ENCODE measurements around the gene SEC22C.

The SEC22C gene

DNA sequence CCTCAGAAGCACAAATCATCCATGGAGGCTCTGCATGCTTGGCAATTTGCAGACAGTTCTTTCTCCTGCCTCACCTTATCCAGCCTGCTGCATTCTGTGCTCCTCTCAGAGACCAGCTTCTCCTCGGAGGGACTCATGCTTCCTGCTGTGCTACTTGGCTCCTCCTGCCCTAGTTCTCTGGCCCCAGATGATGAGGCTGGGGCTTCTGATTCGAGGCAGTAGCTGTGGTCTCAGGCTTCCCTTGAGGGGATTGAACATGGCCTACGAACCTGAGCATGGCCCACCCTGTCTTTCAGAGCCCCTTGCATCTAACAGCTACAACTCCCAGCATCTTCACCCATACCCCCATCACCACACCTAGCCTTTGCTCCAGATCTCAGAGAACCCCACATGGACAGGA lies 72.7 kb downstream of the SEC22C start:
- no peak overlapping the region for H3K4me3 ChIP-seq (ENCODE audit: low read depth, low read length)
- TF ChIP-seq, protein P1, sequence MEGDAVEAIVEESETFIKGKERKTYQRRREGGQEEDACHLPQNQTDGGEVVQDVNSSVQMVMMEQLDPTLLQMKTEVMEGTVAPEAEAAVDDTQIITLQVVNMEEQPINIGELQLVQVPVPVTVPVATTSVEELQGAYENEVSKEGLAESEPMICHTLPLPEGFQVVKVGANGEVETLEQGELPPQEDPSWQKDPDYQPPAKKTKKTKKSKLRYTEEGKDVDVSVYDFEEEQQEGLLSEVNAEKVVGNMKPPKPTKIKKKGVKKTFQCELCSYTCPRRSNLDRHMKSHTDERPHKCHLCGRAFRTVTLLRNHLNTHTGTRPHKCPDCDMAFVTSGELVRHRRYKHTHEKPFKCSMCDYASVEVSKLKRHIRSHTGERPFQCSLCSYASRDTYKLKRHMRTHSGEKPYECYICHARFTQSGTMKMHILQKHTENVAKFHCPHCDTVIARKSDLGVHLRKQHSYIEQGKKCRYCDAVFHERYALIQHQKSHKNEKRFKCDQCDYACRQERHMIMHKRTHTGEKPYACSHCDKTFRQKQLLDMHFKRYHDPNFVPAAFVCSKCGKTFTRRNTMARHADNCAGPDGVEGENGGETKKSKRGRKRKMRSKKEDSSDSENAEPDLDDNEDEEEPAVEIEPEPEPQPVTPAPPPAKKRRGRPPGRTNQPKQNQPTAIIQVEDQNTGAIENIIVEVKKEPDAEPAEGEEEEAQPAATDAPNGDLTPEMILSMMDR (IDR thresholded peaks at IDR 0.05; ENCODE audit: insufficient read depth, low read depth, low read length, missing control alignments) = no peak
- no peak for DNase-seq (ENCODE audit: low read depth)

DNA sequence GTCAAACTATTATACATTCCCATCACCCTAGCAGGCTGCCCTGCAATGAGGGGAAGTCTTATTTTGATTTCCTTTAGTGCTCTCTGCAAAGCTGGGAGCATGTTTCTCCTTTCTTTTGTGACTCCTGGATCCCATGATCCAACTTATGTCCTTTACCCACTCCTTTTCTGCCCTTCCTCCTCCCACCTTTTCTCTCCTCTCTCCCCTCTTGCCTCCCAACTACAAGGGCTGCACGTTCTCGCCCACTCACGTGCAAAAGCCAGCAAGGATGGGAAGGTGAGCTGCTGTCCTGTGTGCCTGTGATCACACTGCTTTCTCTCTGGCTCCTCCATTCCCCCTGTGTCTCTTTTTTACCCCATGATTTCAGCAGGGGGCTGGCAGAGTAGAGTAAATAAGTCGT lies 73.2 kb downstream of the SEC22C start:
- no peak overlapping the region for H3K4me3 ChIP-seq (ENCODE audit: low read depth, low read length)
- DNase-seq (ENCODE audit: low read depth) = no peak
- TF ChIP-seq, protein P1 (IDR thresholded peaks at IDR 0.05; ENCODE audit: insufficient read depth, low read depth, low read length, missing control alignments) = no peak

DNA sequence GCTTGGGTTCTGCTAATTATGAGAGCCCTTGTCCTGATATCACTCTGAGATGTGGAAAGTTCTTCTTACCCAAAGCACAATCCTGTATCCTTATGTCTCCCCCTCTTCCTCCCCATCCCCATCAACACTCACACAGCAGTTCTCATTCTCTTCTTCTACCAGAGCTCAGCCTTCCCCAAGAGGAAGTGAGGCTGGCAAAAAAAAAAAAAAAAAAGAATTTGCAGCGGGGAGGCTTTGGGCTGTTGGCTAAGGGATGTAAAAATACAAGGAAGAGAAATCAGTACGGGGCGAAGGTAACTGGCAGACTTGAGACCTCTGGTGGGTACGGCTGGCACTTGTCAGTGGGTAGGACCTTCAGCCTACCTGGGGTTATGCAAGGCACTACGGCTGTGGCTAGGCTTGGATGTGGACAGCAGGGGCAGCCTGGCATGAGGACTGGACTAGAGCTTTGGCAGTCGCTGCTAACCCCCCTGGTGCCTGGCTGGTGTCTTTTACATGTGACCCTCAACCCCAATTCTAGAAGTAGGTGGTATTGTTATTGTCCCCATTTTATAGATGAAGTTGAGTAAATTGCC lies 73.9 kb downstream of the SEC22C start:
- TF ChIP-seq, protein P1 (IDR thresholded peaks at IDR 0.05; ENCODE audit: insufficient read depth, low read depth, low read length, missing control alignments) = no peak
- no peak overlapping the region for H3K4me3 ChIP-seq (ENCODE audit: low read depth, low read length)
- DNase-seq (ENCODE audit: low read depth) = no peak

DNA sequence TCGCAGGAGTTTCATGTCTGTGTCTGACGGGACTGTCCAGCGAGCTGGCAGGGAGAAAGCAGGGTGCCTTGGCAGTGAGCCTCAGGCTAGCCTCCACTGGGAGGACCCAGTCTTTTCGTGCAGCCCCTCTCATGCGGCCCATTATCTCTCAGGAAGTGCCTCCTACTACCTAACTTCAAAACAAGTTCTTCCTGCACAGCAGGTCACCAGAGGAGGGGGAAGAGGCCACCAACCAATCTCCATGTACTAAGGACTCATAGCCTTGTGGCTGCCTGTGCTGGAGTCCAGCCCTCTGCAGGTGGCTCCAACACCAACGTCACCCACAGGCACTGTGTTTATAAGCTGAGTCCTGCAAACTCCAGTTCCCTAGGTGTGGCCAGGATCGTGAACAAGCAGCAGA lies 74.5 kb downstream of the SEC22C start:
- DNase-seq (ENCODE audit: low read depth) = no peak
- no peak overlapping the region for H3K4me3 ChIP-seq (ENCODE audit: low read depth, low read length)
- TF ChIP-seq, protein P1 (IDR thresholded peaks at IDR 0.05; ENCODE audit: insufficient read depth, low read depth, low read length, missing control alignments) = no peak

DNA sequence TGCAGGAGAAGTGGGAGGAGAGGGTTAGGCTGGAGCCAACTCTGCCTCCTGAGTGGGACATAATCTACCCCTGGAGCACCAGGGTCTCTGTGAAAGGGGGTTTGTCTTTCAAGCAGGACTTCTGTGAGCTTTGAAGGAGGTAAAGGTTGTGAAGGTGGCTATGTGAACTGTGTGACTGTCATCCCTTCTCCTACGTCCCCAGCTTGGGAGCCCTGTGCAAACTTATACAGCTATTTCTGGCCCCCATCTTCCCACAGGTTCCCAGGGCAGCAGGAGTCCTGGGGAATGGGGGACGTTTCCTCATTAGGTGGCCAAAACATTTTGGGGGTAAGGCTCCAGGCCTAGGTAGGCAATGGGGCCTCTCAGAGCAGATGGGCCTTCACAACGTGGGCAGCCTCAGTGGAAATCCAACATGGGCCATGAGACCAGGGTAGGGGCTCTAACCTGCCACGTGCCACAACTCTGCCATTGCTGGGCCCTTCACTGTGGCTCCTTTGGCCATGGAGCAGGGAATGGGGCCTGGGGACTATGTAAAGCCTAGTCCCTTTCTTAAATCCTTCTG lies 75.8 kb downstream of the SEC22C start:
- no peak overlapping the region for H3K4me3 ChIP-seq (ENCODE audit: low read depth, low read length)
- TF ChIP-seq, protein P1 (IDR thresholded peaks at IDR 0.05; ENCODE audit: insufficient read depth, low read depth, low read length, missing control alignments) = no peak
- no peak for DNase-seq (ENCODE audit: low read depth)

DNA sequence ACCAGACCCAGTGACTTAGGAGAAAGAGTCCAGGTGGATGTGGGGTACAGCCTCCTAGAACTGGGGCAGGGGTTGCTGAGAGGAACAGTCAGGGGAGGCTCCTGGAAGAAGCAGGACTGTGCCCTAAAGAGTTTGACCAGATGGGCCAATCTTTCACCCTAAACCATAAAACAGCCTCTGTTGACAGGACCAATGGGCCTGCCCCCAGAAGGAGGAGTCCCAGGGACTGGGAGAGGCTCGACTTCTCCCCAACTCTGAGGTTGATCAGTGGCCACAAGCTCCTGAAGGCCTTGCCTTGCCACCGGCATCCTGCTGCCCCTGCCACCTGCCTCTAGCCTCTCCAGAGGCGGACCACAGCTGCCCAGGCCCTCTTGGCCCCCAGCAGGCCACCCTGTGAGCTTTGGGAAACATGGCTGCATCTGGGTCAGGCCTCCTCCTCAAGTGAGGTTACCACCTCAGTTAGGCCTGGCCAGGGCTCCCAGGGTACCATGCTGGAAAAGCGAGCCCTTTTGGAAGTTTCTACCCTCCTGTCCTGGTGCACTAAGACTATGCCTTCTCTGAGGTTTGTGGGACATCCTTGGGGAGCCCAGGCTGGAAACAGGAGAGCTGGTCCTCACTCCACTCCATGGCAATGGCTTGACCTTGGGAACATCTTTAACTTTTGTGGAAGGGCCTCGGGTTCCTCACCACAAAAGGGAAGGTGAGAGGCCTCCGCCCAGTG lies 76.5 kb downstream of the SEC22C start:
- no peak overlapping the region for H3K4me3 ChIP-seq (ENCODE audit: low read depth, low read length)
- TF ChIP-seq, protein P1 (IDR thresholded peaks at IDR 0.05; ENCODE audit: insufficient read depth, low read depth, low read length, missing control alignments) = no peak
- no peak for DNase-seq (ENCODE audit: low read depth)
